Stimulated activated CD4-positive, alpha-beta T cell treated with anti-CD3 and anti-CD28 coated beads, Interleukin-15, amount 100 ng/mL, for 48 hours (primary cell): ENCODE data around the gene MIF.
"Not testable (repeated sequence)": the region's sequence is repeated elsewhere in the genome, so short reads cannot be mapped to it uniquely, and the experiment has no call there.

Experiments
- DNase-seq, 2 donors: peaks; one replicate each; pipeline ENCODE4 v3.0.0-alpha.2; 2020; ENCODE audit warnings: low read depth in 2 of 2

Gene MIF

DNA sequence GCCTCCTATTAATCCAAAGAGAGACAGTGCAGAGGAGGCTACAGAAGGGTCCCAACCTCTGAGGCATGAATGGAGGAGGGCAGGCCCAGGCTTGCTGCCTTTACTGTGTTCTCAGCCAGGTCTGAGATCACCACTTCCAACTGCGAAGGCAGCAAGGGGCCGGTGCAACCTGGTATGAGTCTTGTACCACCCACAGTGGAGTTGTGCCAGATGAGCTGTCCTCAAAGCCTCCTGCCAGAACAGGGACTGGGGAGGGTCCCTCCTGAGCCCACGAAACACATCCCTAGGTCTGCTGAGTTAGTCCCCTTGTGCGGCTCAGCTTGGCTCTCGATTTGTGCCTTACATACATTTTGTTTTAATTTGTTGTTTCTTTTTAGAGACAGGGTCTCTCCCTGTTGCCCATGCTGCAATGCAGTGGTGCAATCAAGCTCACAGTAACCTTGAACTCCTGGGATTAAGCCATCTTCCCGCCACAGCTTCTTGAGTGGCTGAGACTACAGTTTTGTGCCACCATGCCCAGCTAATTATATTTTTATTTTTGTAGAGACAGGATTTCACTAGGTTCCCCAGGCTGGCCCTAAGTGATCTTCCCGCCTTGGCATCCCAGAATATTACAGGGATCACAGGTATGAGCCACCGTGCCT, 9.3 kb downstream of the MIF start:
- no peak for DNase-seq

DNA sequence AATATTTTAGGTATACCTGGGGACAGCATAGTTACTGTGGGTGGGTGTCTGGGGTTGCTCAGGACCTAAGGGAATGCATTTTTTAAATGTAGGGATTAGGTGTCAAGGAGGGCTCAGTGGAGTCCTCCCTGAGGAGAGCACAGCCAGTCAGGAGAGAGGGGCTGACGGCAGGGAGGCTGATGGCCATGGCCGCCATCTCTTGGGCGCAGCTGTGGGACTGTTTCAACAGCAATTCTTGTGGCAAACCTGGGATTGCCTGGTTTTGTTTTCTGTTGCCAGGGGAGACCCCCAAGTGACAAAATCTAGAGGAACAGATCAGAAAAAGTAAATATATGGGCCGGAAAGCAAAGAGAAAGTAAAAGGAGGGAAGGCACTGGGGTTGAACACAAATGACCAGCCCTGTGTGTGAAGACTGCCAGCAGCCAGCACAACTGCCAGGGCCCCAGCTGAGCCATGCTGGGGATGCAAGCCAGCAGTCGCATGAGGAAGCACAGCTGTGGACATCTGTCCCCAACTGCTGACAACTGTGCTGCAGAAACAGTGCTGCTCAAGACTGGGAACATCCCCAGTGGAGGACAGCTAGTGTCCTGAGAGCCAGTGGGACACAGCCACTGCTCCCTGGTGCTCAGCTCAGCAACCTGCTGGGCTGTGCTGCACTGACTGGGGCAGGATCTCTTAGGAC, 10.5 kb downstream of the MIF start:
- no peak for DNase-seq

DNA sequence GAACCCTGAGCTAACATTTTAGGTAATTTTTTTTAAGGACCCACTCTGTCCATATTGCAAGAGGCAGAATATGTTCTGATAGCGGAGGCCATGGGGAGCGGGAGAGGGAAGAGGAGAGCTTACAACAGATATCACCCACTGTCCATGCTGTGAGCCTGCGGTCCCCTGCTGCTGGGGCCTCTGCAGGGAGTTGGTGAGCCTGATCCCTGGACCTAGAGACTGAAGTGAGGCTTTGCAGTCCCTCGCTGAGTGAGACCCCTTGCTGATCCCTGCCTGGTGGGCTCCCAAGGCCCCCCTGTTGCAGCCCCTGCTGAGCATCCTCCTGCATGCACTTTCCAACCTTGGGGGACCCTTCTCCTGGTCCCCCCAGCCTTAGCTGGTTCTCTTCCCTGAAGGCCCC, 12.5 kb downstream of the MIF start:
- no peak for DNase-seq

DNA sequence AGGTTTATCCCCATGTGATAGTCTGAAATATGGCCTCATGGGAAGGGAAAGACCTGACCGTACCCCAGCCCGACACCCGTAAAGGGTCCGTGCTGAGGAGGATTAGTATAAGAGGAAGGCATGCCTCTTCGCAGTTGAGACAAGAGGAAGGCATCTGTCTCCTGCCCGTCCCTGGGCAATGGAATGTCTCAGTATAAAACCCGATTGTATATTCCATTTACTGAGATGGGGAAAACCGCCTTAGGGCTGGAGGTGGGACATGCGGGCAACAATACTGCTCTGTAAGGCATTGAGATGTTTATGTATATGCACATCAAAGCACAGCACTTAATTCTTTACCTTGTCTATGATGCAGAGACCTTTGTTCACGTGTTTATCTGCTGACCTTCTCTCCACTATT, 13.2 kb downstream of the MIF start:
- not testable (repeated sequence) for DNase-seq

DNA sequence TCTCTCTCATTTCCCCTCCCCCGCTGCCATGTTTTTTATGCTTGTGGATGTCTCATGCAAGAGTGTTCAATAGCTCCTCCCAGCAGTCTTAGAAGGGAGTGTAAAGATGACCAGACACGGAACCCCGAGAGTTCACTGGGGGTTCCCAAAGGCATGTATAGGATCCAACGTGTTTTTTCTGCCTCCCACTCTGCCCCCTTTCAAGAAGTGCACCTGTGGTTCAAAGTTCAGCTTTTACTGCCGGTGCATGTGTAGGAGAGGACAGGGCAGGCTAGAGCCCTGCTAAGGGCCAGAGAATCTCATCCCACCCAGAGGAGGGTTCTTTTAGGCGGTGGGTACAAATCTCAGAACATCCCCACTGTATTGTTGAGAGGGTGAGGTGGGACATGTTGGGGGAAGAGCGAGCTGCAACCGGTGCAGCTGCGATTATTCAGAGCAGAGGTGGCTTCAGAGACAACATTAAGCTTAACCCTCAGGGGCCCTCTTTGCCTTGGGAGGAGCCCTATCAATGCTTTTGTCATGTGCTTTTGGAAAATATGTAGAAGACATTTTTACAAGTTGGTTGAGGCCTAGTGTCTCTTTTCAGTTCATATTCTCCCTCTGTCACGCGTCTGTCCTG, 14.5 kb downstream of the MIF start:
- no peak for DNase-seq

DNA sequence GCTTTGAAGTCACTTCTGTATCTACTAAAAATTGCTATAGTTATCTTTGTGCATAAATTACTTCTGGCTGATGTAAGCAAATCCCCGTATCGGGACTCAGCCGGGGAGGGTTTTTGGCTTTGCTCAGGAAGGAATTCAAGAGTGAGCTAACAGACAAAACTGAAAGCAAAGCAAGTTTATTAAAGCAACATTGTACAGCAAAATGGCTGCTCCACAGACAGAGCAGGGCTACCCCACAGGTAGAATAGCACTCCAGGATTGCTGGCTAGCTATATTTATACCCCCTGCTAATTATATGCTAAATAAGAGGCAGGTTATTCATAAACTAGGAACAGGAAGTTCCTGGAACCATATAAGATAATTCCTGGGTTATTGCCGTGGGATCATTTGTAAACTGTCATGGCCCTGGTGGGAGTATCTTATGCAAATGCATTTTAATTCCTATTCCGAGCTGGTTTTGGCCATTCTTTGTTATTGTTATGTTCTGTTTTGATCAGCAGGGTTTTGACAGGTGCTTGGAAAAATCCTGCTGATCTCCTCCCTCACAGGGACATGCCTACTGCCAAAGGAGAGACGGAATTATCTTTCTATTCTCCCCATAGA, 15.2 kb downstream of the MIF start:
- no peak for DNase-seq

DNA sequence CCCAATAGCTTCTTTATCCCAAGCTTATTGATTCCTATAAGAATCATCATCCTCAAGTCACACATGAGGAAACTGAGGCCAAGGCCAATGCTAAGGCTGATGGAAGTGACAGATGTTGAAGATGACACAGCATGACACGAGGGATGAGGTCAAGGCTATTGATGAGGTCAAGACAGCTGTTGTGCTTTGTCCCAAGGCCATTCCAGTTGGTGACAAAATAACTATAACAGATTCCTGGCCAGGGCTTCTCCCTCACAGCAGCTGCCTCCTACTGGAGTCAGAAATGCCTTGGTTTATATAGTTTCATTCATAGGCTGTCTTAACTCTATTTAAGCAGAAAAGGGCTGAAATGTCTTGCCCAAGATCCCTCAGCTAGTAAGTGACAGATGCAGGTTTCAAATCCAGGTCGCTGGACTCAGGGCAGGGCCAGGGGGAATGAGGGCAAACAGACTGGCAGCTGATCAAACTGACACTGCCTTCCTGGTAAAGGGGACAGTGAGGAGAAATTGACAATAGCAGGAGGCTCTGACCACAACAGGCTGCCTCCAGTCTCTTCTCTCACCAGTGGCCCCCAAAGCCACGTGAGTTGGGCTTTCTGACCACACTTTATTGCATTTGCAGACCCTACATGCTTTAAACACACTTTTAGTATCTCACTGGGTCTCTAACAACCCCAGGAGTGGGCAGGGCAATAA, 16.5 kb downstream of the MIF start:
- no peak for DNase-seq

DNA sequence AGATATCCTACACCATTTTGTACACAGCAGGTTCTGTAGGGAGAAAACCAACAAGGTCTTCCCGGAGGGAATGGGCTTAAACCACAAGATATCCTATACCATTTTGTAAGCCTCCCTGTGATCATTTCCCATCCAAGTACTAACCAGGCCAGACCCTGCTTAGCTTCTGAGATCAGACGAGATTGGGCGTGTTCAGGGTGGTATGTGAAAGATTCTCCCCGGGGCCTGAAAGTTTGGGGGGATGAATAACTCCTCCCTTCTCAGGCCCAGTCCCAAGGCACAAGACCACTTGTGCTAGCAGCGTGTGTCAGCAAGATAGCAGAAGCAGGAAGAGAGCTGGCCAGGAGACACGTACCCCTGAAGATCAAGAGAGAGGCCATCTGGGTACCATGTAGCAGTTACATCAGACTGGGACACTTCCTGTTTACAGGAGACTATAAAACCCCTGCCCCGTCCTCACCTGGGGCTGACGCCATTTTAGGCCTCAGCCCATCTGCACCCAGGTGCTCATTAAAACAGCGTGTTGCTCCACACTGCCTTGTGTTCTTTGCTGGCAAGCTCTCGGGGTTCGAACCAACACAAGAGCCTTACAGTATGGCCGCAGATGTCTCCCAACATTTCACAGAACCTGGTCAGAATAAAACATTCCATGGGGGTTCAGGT, 17.3 kb downstream of the MIF start:
- DNase-seq = no peak

DNA sequence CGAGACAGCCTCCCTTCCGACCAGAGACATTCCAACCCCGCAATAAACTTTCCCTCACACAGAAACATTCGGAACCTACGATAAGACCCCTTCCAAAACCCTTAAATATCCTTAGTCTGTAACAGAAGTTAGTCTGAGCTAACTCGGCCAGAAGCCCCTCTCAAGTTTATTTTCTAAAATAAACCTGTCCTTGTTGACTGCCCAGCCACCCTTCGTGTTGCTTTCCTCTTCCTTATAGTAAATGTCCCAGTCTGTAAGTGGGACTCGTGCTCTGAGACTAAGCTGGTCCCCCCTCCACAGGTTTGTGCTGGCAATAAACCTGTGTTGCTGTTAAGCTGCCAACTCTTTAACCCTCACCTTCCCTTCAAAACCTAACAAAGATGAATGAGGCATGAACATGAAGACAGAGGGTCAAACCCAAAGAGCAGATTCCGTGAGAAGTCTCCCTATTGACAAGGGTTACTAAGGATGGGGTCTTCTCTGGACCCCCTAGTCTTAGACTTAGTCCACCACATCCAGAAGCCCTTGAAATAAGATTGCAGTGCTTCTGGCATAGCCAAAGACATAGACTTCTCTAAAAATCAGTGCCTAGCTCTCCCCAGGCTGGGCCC, 18.2 kb downstream of the MIF start:
- no peak for DNase-seq

DNA sequence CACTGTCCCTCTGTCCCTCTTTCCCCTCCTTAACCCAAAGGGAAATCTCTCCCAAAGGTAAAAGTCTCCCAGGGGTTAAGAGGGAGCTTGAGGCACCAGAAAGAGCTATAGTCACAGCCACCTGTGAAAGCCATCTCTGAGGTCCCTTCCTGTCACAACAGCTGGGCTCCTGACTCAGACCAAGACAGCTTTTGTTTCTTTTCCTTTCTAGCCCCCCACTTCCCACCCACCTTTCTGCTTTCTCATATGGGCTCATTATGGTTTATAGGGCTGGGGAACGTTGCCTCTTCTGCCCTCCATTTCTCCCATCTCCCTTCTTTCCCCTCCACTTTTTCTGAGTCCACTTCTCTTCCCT, 19.1 kb downstream of the MIF start:
- no peak for DNase-seq

DNA sequence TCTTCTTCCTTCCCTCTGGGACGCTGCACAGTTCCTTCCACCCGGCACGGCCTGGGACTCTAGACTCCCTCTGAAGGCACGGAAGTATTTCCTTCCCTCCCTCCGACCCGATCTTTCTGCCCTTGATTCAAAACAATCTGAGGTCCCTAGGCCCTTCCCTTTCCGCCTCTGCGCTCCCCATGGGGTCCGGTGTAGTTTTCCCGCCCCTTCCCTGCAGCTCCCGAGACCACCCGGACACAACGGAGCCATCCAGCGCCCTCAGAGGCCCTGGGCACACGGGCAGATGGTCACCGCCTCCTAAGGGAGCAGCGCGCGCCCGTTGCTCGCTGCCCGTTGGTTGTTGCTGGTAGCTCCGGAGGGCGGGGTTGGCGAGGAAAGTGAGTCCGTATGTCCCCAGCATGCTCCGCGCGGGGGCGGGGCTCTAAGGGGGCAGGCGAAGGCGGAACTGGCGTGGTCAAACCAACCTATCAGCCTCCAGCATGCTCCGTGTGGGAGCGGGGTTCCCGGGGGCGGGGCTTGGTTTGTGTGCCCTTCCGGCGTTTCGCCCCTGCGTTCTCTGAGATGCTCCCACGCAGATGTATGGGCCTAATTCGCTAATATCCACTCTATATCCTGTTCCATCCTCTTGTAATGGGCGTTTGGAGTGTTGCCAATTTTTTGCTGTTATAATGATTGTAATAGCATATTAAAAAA, 19.6 kb downstream of the MIF start:
- peak; percentile 100 for DNase-seq

DNA sequence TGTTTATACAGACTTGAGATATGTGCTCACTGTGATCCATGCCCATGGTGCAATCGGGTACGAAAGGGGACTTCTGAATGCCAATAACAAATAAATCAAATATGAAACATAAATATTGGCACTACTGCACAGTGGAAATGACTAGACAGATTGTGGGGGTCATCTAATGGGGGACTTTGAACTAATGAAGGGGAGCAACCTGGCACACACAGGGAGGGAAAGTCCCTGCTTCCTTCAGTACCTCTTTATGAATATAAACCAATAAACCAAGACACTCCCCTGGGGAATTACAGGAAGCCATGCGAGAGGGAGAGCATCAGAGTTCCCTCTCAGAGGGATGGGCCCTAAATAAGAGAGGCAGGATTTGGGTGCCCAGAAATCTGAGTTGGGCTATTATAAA, 21.1 kb downstream of the MIF start:
- no peak for DNase-seq

DNA sequence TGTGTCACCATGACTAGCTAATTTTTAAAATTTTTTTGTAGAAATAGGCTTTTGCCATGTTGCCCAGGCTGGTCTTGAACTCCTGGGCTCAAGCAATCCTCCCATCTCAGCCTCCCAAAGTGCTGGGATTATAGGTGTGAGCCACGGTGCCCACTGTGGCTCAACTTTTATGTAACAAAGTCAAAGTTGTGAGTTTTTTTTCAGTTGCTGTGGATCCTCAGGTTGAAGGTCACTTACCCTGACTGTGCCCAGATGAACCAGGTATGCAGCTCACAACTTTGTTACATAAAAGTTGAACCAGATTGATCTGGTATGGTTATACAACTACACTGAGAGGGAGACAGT, 26.1 kb downstream of the MIF start:
- not testable (repeated sequence) for DNase-seq

DNA sequence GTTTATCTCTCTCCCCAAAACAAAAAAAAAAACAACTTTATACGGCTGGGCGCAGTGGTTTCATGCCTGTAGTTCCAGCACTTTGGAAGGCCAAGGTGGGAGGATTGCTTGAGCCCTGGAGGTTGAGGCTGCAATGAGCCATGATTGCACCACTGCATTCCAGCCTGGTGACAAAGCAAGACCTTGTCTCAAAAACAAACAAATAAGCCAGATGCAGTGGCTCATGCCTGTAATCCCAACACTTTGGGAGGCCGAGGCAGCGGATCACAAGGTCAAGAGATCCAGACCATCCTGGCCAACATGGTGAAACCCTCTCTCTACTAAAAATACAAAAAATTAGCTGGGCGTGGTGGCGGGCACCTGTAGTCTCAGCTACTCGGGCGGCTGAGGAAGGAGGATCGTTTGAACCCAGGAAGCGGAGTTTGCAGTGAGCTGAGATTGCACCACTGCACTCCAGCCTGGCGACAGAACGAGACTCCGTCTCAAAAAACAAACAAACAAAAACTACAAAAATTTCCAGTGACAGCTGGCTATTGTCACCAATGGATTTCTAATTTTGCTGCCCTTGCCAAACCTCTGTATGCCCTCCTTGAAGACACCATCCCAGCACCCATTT, 27.5 kb downstream of the MIF start:
- not testable (repeated sequence) for DNase-seq

DNA sequence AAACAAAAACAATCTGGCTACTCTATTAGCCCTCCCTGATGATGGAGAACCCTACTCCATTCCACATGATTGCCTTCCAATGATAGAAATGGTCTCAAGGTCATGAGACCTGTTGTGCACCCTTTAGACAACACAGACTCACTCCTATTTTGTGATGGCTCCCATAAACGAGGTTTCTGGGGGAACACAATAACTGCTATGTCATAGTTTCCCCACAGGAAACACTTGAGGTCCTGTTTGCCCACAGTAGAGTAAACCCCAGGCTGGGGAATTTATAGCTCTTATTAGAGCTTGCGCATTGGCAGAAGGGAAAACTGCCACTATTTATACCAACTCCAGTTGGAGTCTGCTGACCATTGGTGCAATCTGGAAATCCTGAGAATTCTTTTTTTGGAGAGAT, 28.7 kb downstream of the MIF start:
- DNase-seq = no peak

DNA sequence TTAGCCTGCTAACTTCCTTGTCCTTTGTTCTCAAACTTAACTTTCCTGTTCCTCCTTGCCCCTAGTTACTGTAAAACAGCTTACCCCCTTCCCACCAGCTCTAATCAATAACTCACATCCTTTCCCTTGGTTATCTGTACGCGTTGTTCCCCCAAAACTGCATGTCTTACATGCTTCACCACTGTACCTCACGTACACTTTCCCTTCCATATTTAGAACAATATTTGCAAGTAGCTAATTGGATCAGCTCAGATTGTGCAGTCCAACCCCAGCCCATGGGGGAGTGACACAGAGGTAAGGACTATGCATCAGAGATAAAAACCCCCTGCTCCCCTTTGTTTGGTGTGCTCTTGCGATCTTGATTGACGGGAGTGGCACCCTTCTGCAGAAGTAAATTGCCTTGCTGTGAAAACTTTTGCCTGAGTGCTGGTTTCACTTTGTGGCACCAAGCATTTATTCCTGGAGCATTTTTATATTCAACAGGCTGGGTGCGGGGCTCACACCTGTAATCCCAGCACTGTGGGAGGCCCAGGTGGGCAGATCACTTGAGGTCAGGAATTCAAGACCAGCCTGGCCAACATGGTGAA, 30.9 kb downstream of the MIF start:
- no peak for DNase-seq

DNA sequence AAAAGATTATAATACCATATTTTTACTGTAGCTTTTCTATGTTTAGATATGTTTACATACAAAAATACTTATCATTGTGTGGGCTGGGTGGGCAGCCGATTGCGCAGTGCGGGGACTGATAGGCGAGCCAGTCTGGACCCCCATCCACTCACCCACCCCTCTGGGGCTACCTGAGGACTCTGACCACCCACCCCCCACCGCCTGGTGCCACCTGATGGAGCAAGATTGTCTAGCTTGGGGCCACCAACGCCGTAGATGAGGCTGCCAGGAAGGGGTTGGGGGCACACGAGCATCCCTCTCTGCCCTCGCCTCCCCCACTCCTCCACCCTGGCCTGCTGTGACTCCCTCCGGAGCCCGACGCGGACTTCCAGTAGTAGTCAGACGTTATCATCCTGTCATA, 32.4 kb downstream of the MIF start:
- DNase-seq = no peak

DNA sequence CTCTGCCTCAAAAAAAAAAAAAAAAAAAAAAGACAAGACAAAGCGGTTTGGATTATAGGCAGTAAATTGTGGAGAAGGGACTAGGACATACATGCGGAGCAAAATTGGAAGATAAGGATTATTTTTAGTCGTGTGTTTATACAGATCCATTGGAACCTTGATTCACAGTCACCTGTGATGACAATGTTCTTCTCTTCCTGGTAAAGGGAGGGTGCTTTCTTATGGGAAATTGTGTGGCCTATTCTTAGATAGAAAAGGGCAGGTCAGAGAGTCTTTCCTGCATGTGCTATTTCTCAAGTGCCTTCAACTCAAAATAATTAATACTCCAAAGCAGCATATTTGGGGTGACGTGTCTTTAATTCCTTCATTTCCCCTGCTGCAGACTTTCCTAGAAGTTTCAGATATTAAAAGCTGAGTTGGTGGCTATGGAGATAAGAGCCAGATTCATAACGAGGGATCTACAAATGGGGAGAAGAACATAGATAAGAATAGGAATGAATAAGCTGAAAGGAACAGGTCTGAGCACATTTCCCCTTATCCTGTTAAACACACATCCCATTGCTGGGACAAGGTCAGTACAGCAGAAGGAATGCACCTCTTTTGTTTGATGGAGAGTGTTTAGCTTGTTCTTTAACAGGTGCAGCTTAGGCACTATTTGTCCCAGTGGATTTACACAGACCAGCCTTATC, 44.3 kb downstream of the MIF start:
- DNase-seq = no peak

DNA sequence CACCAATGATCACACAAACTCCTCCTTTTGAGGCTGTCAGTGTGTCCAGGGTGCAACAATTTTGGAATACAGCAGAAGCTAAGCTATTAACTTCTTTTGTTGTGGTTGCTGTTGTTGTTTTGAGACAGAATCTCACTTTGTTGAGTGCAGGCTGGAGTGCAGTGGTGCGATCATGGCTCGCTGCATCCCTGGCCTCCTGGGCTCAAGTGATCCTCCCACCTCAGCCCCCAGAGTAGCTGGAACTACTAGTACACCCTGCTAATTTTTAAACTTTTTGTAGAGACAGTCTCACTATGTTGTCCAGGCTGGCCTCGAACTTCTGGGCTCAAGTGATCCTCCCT, 44.8 kb downstream of the MIF start:
- no peak for DNase-seq

DNA sequence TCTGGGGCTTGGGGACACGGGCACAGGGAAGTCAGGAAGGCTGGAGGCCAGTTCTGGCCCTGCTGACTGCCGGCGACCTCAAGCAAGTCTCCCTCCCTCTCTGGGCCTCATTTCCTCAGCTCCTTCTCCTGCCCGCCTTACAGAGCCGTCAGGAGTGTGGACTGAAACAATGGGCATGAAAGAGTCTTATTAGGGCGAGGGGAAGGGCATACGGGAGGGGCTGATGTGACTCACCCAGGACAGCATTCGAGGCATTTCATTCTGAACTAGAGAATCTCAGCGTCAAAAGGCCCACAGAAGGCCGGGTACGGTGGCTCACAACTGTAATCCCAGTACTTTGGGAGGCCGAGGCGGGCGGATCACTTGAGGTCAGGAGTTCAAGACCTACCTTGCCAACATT, 46.0 kb downstream of the MIF start:
- not testable (repeated sequence) for DNase-seq
